CD4-positive, alpha-beta T cell (primary cell): Measurements from ENCODE around the gene AOC3. TPM values are rescaled to one million over a fixed set of nuclear protein-coding genes. Genes with fewer than 3 reads are reported as not detected.

Experiments
- ATAC-seq: fragments of 200-7000 bp; cut with Tn5 transposase; one replicate; pipeline ENCODE4 v1.10.0; 2022; ENCODE audit warnings: mild to moderate bottlenecking; ENCODE audit not compliant: poor library complexity
- CTCF ChIA-PET: fragments of 350-600 bp; sonication (Branson Sonifier 250); formaldehyde crosslinking; loops from one replicate; lab custom pipeline; 2021; ENCODE audit warnings: antibody characterized with exemption, inconsistent platforms; lab: Charles Lee
- POLR2A ChIA-PET: fragments of 350-600 bp; sonication (Branson Sonifier 250); formaldehyde crosslinking; loops from one replicate; lab custom pipeline; 2021; ENCODE audit warnings: antibody characterized with exemption, inconsistent platforms; lab: Charles Lee
- DNase-seq, 14 experiments: peaks; one replicate each; pipeline ENCODE4 v3.0.0-alpha.2; 2013 to 2020; ENCODE audit warnings: mixed read lengths in 2 of 14
- H3K27ac ChIP-seq, 2 donors: one replicate each; pipeline versions ENCODE4 v1.5.1 to v1.7.0; 2013; ENCODE audit warnings: low read length in 2 of 2, low read depth in 1 of 2, mild to moderate bottlenecking in 1 of 2
- H3K27me3 ChIP-seq, 2 experiments: 1 replicate in 1 of 2; 2 replicates in 1 of 2; pipeline versions ENCODE4 v1.6.1 to v1.7.0; 2013; ENCODE audit warnings: low read length in 2 of 2, control low read depth in 1 of 2, mild to moderate bottlenecking in 1 of 2, moderate library complexity in 1 of 2; ENCODE audit not compliant: insufficient read depth in 2 of 2, control insufficient read depth in 1 of 2
- H3K36me3 ChIP-seq: one replicate; pipeline ENCODE4 v1.6.1; 2013; ENCODE audit warnings: low read length, control low read depth; ENCODE audit not compliant: insufficient read depth
- H3K4me1 ChIP-seq: one replicate; pipeline ENCODE4 v1.6.1; 2013; ENCODE audit warnings: low read length, control low read depth; ENCODE audit not compliant: insufficient read depth
- H3K4me3 ChIP-seq: one replicate; pipeline ENCODE4 v1.5.1; 2013; ENCODE audit warnings: mild to moderate bottlenecking, low read length, moderate library complexity
- H3K9me3 ChIP-seq, 2 experiments: 1 replicate in 1 of 2; 2 replicates in 1 of 2; pipeline versions ENCODE4 v1.6.1 to v1.7.0; 2013; ENCODE audit warnings: low read length in 2 of 2, mild to moderate bottlenecking in 2 of 2, control low read depth in 1 of 2, moderate library complexity in 1 of 2; ENCODE audit not compliant: control insufficient read depth in 1 of 2, insufficient read depth in 1 of 2
- H3K27ac Mint-ChIP-seq: one replicate; pipeline ENCODE4 v1.8.0; 2020; ENCODE audit warnings: mixed read lengths
- H3K27me3 Mint-ChIP-seq: one replicate; pipeline ENCODE4 v1.8.0; 2021; ENCODE audit warnings: mixed read lengths
- H3K36me3 Mint-ChIP-seq: one replicate; pipeline ENCODE4 v1.8.0; 2021; ENCODE audit warnings: low read depth, mixed read lengths
- H3K4me1 Mint-ChIP-seq: one replicate; pipeline ENCODE4 v1.8.0; 2021; ENCODE audit warnings: low read depth, mixed read lengths
- H3K4me3 Mint-ChIP-seq: one replicate; pipeline ENCODE4 v1.8.0; 2020; ENCODE audit warnings: mild to moderate bottlenecking, mixed read lengths
- H3K9me3 Mint-ChIP-seq: one replicate; pipeline ENCODE4 v1.8.0; 2020; ENCODE audit warnings: mixed read lengths
- CTCF ChIP-seq: fragments of 200-600 bp; IDR thresholded peaks from one replicate; pipeline ENCODE4 v1.8.0; 2022; ENCODE audit warnings: antibody characterized with exemption, mild to moderate bottlenecking
- intact Hi-C, 2 experiments: fragments of 100-400 bp; cut with DNase I in 1 of 2; cut with micrococcal nuclease in 1 of 2; formaldehyde crosslinking; loops; one replicate each; pipeline versions ENCODE4 v1.15.1 to v1.9.0; 2023 to 2025; cut with DNase I, micrococcal nuclease
- total RNA-seq, 174 experiments: library from RNA in 2 of 174; stranded (reverse) in 2 of 174; gene quantifications; one replicate each; pipeline ENCODE4 v1.2.3 and lab custom pipeline; 2021 to 2026

Gene AOC3
- total RNA-seq, 2 experiments from 2014 or later, result 0.78 to 1.0 TPM

- peak; percentile 56 for TF ChIP-seq CTCF
- peak; percentile 56 for ATAC-seq
- DNase-seq, result peak in 4 of 14 experiments; percentile 5 to 54 (median 35)
- ChIA-PET POLR2A (interaction anchor here (0.7 to 1.3 kb wide), 2 partner anchors 155 to 524 kb away, joined by 4 read pairs; partner anchors contain the start of gene RPL27), CTCF (interaction anchor here (0.7 to 0.9 kb wide), 3 partner anchors 10 to 188 kb away, joined by 3 to 4 read pairs (median 3); partner anchors contain the start of gene BECN1)
- H3K27me3 ChIP-seq, result no peaks in the 10 kb centered on the region
- no peak overlapping the region for H3K27ac ChIP-seq
- no peaks in the 10 kb centered on the region for H3K9me3 ChIP-seq
- H3K4me3 ChIP-seq, result no peak overlapping the region
- H3K27me3 Mint-ChIP-seq, result no peaks in the 10 kb centered on the region
- peaks cover 74% of the 10 kb centered on the region for H3K36me3 Mint-ChIP-seq
- H3K9me3 Mint-ChIP-seq, result no peaks in the 10 kb centered on the region
- peaks cover 69% of the 10 kb centered on the region for H3K36me3 ChIP-seq
- intact Hi-C loops, result loop anchor here (2.0 to 10.0 kb wide), 2 partner anchors 361 to 495 kb away; no protein-coding TSS in a partner anchor
- H3K4me1 ChIP-seq, result no peaks in the 10 kb centered on the region
- H3K27ac Mint-ChIP-seq, result no peak overlapping the region
- H3K4me3 Mint-ChIP-seq, result no peak overlapping the region
- H3K4me1 Mint-ChIP-seq, result no peaks in the 10 kb centered on the region
These were observed 7.6 kb upstream of the AOC3 start for GRCh38 chr17:42843358-42843934.

GRCh38 chr17:42844271-42844670, 6.7 kb upstream of the AOC3 start, which contains the start of gene AOC2:
Gene AOC2 (plus strand): TSS chr17:42844580. CDS start chr17:42844627, 47 bp downstream.
- Histone ChIP-seq H3K36me3 (peaks cover 61% of the 10 kb centered on the region), H3K9me3 (no peaks in the 10 kb centered on the region), H3K27ac (no peak within 1 kb of the TSS), H3K4me3 (no peak within 1 kb of the TSS), H3K27me3 (no peaks in the 10 kb centered on the region), H3K4me1 (no peaks in the 10 kb centered on the region)
- DNase-seq (no peak), ATAC-seq (no peak)
- H3K4me3 Mint-ChIP-seq, result no peak within 1 kb of the TSS
- ChIA-PET CTCF (no interaction called here), POLR2A (interaction anchor here (1.3 to 1.7 kb wide), 2 partner anchors 22 to 154 kb away, joined by 4 read pairs; partner anchors contain the start of gene RPL27)
- H3K9me3 Mint-ChIP-seq, result no peaks in the 10 kb centered on the region
- peaks cover 65% of the 10 kb centered on the region for H3K36me3 Mint-ChIP-seq
- H3K27me3 Mint-ChIP-seq, result no peaks in the 10 kb centered on the region
- no peak within 1 kb of the TSS for H3K27ac Mint-ChIP-seq
- H3K4me1 Mint-ChIP-seq, result no peaks in the 10 kb centered on the region
- intact Hi-C loops, result loop anchor here in 1 of 2 experiments (10.0 kb wide), 1 partner anchor 361 kb away; no protein-coding TSS in a partner anchor
- TF ChIP-seq CTCF, result no peak

GRCh38 chr17:42844761-42845555, 6.0 kb upstream of the AOC3 start:
- Histone ChIP-seq H3K27ac (no peak overlapping the region), H3K36me3 (peaks cover 55% of the 10 kb centered on the region), H3K4me3 (no peak overlapping the region), H3K4me1 (no peaks in the 10 kb centered on the region), H3K27me3 (no peaks in the 10 kb centered on the region), H3K9me3 (no peaks in the 10 kb centered on the region)
- ChIA-PET CTCF (interaction anchor here (0.6 kb wide), 1 partner anchor 15 kb away, joined by 6 read pairs; no protein-coding TSS in a partner anchor), POLR2A (interaction anchor here (1.2 to 1.7 kb wide), 2 partner anchors 11 to 22 kb away, joined by 4 read pairs; no protein-coding TSS in a partner anchor)
- no peak for DNase-seq
- H3K27ac Mint-ChIP-seq, result no peak overlapping the region
- H3K9me3 Mint-ChIP-seq, result no peaks in the 10 kb centered on the region
- no peaks in the 10 kb centered on the region for H3K27me3 Mint-ChIP-seq
- TF ChIP-seq CTCF, result no peak
- intact Hi-C loops, result loop anchor here in 1 of 2 experiments (10.0 kb wide), 1 partner anchor 360 kb away; no protein-coding TSS in a partner anchor
- ATAC-seq, result no peak
- peaks cover 61% of the 10 kb centered on the region for H3K36me3 Mint-ChIP-seq
- H3K4me3 Mint-ChIP-seq, result no peak overlapping the region
- H3K4me1 Mint-ChIP-seq, result no peaks in the 10 kb centered on the region
